Sigmoid colon (tissue), 4 donors: ENCODE results near the gene PPP2R5B.

ENCODE experiments used
- EP300 ChIP-seq, 4 donors: sonication (generic); formaldehyde crosslinking; IDR thresholded peaks; one replicate each; pipeline ENCODE4 v1.6.1; 2017; ENCODE audit warnings: antibody characterized with exemption in 4 of 4
- POLR2A ChIP-seq, 2 donors: fragments of 450-650 bp; IDR thresholded peaks; one replicate each; pipeline ENCODE4 v1.6.1; 2016; ENCODE audit warnings: antibody characterized with exemption in 2 of 2, mild to moderate bottlenecking in 2 of 2, moderate library complexity in 2 of 2
- POLR2AphosphoS5 ChIP-seq, 4 donors: sonication (generic); formaldehyde crosslinking; IDR thresholded peaks; one replicate each; pipeline ENCODE4 v1.6.1; 2017; ENCODE audit warnings: antibody characterized with exemption in 4 of 4
- TF ChIP-seq, protein P1 (sequence below), 4 experiments: fragments of 450-650 bp in 3 of 4; fragments of 200-600 bp in 1 of 4; IDR thresholded peaks; one replicate each; pipeline ENCODE4 v1.5.1; 2016 to 2019; ENCODE audit warnings: antibody characterized with exemption in 4 of 4, mild to moderate bottlenecking in 3 of 4, moderate library complexity in 2 of 4

DNA sequence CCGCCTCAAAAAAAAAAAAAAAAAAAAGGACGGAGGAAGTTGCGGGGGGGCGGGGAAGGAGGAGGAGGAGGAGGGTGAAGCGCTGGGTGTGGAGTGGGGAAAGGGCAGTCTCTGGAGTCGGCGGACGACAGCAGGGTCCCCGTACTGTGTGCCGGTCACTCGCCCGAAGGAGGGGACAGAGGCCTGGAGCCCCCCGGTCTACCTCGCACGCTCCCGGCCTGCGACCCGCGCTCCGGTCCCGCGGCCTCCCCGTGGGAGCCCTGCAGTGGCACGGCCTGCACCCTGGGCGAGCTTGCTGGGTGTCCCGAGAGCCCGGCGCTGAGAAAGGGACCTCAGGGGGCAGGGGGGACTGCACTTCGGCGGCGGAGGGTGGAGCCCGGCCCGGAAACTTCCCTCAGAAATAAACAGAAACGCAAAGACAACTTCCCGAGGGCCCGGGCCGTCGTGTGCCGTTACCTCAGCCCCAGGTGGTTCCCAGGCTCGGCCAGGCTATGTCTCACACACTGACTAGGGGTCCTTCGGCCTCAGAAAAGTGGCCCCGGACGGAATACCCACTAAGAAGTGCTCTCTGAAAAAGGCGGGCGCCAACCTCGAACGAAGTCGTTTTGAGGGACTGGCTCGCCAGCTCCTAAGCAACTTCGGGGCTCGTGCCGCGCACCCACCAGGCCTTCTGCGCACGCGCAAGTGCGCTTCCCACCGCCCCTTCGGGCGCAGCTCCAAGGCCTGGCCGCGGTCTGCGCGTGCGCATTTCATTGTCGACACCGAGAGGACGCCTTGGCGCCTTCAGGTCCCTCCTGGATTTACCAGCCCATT, 47.1 kb downstream of the PPP2R5B start, which contains the start of gene MAJIN:
- TF ChIP-seq POLR2A (IDR thresholded peaks at IDR 0.05), result no peak
- TF ChIP-seq, protein P1, sequence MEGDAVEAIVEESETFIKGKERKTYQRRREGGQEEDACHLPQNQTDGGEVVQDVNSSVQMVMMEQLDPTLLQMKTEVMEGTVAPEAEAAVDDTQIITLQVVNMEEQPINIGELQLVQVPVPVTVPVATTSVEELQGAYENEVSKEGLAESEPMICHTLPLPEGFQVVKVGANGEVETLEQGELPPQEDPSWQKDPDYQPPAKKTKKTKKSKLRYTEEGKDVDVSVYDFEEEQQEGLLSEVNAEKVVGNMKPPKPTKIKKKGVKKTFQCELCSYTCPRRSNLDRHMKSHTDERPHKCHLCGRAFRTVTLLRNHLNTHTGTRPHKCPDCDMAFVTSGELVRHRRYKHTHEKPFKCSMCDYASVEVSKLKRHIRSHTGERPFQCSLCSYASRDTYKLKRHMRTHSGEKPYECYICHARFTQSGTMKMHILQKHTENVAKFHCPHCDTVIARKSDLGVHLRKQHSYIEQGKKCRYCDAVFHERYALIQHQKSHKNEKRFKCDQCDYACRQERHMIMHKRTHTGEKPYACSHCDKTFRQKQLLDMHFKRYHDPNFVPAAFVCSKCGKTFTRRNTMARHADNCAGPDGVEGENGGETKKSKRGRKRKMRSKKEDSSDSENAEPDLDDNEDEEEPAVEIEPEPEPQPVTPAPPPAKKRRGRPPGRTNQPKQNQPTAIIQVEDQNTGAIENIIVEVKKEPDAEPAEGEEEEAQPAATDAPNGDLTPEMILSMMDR (IDR thresholded peaks at IDR 0.05), result no peak
- peak; percentile 3 to 68 (median 39) for TF ChIP-seq POLR2AphosphoS5 (IDR thresholded peaks at IDR 0.05)
- no peak for TF ChIP-seq EP300 (IDR thresholded peaks at IDR 0.05)
